ENCODE results near the gene ARHGEF4. TPM values are rescaled to one million over a fixed set of nuclear protein-coding genes. Genes with fewer than 3 reads are reported as not detected.

The ARHGEF4 gene
- total and polyA plus RNA-seq, 10 of the 15 experiments (the other 5 are each of a cell fraction or from before 2014, with no cell fraction given) = 0.02 to 0.24 (median 0.16) TPM; not detected in 6

GRCh38 chr2:131085646-131086045, 248.9 kb downstream of the ARHGEF4 start:
- in situ Hi-C loops (cut with MboI) = no loop called here
- Histone ChIP-seq H3K36me3 (ENCODE audit: control insufficient read depth in 2 of 2, insufficient read depth in 2 of 2, low read length in 1 of 2) (peaks cover 5 to 34% of the 10 kb centered on the region in 2 experiments; a peak in 3 of 4 replicates), H3K9ac (ENCODE audit: control insufficient read depth, insufficient read depth, low read length) (no peak overlapping the region), H3K4me2 (ENCODE audit: control insufficient read depth, insufficient read depth) (no peak overlapping the region), H3K9me3 (replicated peaks; ENCODE audit: control insufficient read depth, insufficient read depth, low read length) (no peaks in the 10 kb centered on the region), H3K27me3 (replicated peaks in 1 of 2; ENCODE audit: control insufficient read depth in 2 of 2, insufficient read depth in 2 of 2, low read length in 1 of 2) (no peaks in the 10 kb centered on the region), H3K79me2 (ENCODE audit: control insufficient read depth, insufficient read depth, low read length) (peaks cover 56% of the 10 kb centered on the region), H4K20me1 (ENCODE audit: control insufficient read depth, insufficient read depth) (peaks cover 4% of the 10 kb centered on the region), H2AFZ (ENCODE audit: control insufficient read depth, low read depth, low read length) (no peak overlapping the region), H3K4me1 (ENCODE audit: control insufficient read depth, insufficient read depth, low read length) (no peaks in the 10 kb centered on the region), H3K27ac (ENCODE audit: control insufficient read depth, insufficient read depth) (no peak overlapping the region), H3K4me3 (no peak overlapping the region)
- TSS peak; percentile 13 for BruUV-seq (replicated peaks)
- ChIA-PET SMC1A (ENCODE audit: uncharacterized antibody, unreplicated experiment) (interaction anchor here (1.6 kb wide), 1 partner anchor 12 kb away, joined by 3 read pairs; no protein-coding TSS in a partner anchor), RAD21 (ENCODE audit: unreplicated experiment) (no interaction called here), CTCF (interaction anchor here (0.7 to 1.0 kb wide), 2 partner anchors 9 to 18 kb away, joined by 3 to 5 read pairs; no protein-coding TSS in a partner anchor), POLR2A (interaction anchor here (0.8 kb wide), 1 partner anchor 12 kb away, joined by 3 read pairs; no protein-coding TSS in a partner anchor)
- WGBS (ENCODE audit: insufficient coverage, insufficient replicate concordance, low lambda C conversion rate, missing lambda C conversion rate) = 97% methylated on average over 2 of the region's 2 CpGs
- intact Hi-C loops (cut with micrococcal nuclease; ENCODE audit: unreplicated experiment) = no loop called here
- DNase-seq (ENCODE audit: low read depth, low spot score) = no peak
- FAIRE-seq = no peak
- peak; percentile 19; the same call in 2 of the 3 replicates for ATAC-seq
- TF ChIP-seq SUZ12 (IDR thresholded peaks at IDR 0.05; ENCODE audit: unreplicated experiment) (no peak), HDAC6 (IDR thresholded peaks at IDR 0.05; ENCODE audit: unreplicated experiment) (no peak), RELB (IDR thresholded peaks at IDR 0.05; ENCODE audit: low read depth) (no peak), USF2 (IDR thresholded peaks at IDR 0.05; ENCODE audit: borderline replicate concordance, low read depth, low read length) (no peak), NFYB (IDR thresholded peaks at IDR 0.05; ENCODE audit: insufficient read depth, low read depth, low read length) (no peak), YY1 (IDR thresholded peaks at IDR 0.05; ENCODE audit: low read depth, low read length) (no peak), ESRRA (IDR thresholded peaks at IDR 0.05; ENCODE audit: low read length) (no peak), TCF3 (IDR thresholded peaks at IDR 0.05; ENCODE audit: borderline replicate concordance, insufficient read depth, low read depth, low read length) (no peak), PKNOX1 (IDR thresholded peaks at IDR 0.05) (no peak)
